ENCODE results near the gene ABCG4.
A peak's percentile ranks its signal among the peaks of the same experiment; 100 is the strongest.
"Not testable (repeated sequence)": the region's sequence is repeated elsewhere in the genome, so short reads cannot be mapped to it uniquely, and the experiment has no call there.

ABCG4 gene

DNA sequence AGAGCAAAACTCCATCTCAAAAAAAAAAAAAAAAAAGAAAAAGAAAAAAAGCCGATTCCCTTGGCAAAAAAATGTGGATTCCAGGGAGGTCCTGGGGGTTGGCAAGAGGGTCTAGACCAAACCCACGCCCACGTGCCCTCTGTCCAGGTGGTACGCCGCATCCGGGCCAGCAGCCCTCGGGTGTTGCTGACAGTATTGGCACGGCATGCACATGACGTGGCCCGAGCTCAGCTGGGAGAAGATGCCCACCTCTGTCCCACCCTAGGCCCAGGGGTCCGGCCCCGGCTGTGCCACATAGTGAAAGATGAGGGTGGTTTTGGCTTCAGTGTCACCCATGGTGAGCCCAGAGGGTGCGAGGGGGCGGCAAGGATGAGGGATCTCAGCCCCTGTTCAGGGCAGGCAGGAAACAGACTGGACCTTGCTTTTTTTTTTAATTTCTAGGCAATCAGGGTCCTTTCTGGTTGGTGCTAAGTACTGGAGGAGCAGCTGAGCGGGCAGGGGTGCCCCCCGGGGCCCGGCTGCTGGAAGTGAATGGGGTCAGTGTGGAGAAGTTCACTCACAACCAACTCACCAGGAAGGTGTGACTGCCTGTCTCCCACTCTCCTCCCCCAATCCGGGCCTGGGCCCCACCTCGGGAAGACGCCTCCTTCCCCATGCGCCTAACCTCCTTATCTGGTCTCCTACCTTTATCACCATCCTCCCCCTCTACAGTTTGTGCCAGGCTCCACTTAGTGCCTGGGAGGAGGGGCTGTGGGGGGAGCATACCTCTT is 38.5 kb downstream of the ABCG4 start:
- no peak for DNase-seq

DNA sequence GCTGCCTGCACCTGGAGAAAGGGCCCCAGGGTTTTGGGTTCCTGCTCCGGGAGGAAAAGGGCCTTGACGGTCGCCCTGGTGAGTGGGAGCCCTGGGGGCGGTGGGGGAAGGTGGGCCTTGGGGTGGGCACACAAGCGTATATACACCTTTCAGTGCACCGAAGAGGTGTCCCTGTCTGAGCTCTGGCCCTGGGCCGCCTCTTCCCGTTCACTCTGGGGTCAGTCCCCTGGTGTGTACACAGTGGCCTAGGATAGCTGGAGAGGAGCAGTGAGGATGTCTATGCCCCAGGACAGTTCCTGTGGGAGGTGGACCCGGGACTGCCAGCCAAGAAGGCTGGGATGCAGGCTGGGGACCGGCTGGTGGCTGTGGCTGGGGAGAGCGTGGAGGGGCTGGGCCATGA is 39.2 kb downstream of the ABCG4 start:
- no peak for DNase-seq

DNA sequence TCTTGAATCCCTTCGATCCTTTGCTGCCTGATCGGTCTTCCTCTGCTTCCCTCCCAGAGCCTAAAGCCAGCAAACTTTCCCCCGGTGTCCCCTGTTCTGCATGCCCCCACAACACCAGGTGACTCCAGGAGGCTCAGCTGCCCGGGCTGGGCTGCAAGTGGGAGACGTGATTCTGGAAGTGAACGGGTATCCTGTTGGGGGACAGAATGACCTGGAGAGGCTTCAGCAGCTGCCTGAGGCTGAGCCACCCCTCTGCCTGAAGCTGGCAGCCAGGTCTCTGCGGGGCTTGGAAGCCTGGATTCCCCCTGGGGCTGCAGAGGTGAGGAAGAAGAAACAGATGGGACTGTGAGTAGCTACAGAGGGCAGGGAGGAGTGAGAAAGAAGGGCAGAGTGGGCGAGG is 40.0 kb downstream of the ABCG4 start:
- no peak for DNase-seq

DNA sequence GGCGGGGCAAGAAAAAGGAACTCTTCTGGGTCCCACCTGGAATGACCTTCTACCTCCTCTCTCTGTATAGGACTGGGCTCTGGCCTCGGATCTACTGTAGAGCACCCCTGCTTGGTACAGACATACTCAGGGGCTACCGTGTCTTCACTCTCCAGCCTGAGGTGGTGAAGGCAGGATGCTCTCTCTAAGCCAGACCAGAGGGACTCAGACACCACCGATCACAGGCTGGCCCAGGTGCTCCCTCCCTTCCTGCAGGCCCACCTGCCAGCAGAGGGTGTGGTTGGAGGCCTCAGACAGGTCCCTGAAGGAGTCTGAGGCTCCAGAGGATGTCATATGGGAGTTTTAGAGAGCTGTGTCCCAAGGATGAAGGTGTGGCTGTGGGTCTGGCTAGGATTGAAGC is 40.5 kb downstream of the ABCG4 start:
- DNase-seq, result no peak

DNA sequence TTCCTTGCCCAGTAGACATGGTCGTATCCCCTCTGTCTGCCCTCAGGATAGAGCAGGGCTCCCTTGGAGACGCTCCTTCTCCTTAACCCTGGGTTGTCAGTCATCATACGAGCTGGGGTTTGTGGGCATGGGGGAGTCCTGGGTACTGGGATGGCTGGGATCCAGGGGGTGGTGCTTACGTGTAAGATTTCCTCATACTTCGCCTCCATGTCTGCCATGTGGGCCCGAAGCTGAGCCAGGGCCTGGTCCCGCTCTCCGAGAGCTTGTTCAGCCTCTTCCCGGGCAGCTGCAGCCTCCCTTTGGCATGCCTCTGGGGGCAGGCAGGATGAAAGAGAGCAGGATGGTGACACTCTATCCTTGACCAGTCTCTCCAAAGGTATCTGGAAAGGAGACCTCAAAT is 41.7 kb downstream of the ABCG4 start:
- DNase-seq, result no peak

DNA sequence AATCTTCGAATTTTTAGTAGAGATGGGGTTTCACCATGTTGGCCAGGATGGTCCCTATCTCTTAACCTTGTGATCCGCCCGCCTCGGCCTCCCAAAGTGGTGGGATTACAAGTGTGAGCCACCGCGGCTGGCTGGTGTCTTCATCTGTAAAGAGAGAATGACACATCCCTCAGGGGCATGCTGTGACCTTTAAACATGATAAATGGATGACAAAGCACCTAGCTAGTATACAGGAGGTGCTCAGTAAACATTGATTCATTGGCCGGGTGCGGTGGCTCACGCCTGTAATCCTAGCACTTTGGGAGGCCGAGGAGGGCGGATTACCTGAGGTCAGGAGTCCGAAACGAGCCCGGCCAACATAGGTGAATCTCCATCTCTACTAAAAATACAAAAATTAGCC is 42.4 kb downstream of the ABCG4 start:
- DNase-seq, result not testable (repeated sequence)

DNA sequence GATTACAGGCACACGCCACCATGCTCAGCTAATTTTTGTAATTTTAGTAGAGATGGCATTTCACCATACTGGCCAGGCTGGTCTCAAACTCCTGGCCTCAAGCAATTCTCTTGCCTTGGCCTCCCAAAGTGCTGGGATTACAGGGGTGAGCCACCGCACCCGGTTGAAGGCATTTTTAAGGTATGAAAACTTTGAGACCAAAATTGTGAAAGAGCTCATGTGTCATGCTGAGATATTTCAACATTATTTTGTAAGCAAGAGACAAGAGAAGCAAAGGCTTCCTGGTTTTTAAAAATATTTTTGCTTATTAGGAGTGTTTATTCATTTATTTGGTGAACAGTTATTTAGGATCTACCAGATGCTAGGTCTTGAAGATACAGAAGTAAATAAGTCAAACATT is 43.3 kb downstream of the ABCG4 start:
- DNase-seq, result no peak

DNA sequence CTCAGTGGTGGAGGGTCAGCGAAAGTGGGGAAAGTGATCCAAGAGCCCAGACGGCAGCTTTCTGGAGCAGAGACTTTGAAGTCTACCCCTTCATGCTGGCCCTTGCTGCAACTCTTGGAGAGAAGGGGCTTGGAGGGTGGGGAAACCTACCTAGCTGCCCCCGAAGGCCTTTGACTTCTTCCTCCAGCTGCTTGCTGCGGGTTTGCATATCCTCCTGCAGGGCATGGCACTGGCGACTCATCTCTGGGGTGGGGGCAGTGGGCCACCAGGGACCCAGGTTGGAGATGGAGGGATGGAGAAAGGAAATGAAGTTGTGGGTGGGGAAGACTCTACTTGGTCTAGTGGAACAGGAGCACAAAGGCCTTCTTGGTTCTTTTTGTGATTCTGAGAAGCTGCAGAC is 44.1 kb downstream of the ABCG4 start:
- no peak for DNase-seq

DNA sequence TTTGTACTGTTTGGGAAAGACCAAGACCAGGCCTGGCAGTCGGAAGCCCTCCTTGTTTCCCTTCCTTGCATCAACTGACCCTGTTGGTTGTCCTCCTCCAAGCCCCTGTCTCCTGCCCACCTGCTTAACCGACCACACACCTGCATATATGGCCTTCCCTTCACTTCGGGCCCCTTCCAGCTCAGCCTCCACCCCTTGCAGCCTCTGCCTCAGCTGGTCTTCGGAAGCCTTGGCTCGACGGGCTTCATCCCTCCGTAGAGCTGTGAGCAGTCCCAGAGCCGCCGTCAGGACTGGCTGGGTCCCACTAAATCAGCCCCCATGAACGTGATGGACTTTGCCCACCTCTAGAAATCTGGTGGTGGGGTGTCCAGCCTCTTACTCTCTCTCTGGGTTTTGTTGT is 44.8 kb downstream of the ABCG4 start:
- no peak for DNase-seq

DNA sequence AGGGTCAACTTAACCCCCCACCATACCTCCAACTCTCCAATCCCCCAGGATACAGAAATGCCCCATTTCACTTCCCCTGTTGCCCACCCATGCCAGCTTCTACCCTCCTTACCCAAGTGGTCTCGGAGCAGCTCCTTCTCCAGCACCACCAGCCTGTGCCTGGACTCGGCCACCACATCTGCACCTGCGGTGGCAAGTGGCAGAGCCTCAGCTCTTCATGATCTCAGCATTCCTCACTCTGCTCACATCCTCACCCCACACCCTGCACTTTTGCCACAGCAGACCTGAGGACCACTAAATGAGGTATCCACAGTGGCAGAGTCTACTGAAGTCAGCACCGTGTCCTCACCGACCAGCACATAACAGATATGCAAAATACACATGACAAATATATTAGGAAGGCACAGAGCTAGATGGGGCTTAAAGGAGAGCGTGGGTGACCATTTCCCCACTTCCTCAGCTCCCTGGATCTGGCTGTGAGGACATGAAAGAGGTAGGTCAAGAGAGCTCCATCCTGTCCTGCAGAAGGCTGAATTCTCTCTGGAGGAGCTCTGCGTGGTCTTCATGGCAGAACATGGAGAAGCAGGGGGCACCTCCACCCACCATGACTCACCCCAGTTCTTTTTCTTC is 46.1 kb downstream of the ABCG4 start:
- DNase-seq, result no peak

DNA sequence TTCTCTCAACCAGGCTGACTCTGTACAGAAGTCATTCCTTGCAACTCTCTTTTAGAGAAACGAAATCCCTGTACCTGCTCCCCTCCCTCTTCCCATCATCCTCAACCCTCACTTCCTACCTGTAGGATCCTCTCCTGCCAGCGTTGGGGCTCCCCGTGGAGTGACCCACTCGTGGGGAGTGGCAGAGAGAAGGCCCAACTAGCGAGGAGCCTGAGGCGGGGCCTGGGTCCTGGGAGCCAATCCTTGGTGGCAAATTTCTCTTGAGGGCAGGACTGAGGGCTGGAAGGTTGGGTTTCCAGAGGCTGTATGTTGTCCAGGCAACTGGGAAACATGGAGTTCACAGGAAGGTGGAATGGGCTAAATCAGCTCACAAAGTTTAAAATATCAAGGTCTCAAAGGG is 46.8 kb downstream of the ABCG4 start:
- no peak for DNase-seq

DNA sequence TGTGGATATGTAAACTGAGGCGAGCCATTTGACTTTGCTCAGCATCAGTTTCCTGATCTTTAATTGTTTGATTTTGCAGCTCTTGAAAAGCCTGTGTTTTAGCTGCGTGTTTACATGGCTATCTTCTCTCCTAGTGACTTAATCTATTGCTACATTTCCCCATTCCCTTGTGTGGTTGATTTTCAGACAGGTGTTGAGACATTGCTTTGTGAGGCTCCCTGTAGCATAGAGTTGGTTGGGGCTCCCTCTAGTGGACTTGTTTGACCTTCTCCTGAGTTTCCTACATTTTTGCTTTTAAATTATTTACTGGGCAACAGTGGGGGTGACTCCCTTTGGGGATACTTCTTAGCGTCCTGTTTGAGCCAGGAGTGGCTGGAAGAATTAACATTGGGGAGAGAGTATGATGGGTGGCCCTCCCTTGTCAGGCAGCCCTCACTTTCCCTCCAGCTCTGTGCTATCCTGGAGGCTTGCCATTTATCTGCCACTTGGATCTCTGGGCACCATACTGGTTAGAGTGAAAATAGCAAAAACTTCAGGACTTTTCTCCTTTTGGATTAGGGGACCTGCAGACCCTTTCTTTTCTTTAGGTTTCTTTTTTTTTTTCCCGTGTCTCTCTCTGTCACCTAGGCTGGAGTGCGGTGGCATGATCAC is 48.1 kb downstream of the ABCG4 start:
- DNase-seq, result peak; percentile 84

DNA sequence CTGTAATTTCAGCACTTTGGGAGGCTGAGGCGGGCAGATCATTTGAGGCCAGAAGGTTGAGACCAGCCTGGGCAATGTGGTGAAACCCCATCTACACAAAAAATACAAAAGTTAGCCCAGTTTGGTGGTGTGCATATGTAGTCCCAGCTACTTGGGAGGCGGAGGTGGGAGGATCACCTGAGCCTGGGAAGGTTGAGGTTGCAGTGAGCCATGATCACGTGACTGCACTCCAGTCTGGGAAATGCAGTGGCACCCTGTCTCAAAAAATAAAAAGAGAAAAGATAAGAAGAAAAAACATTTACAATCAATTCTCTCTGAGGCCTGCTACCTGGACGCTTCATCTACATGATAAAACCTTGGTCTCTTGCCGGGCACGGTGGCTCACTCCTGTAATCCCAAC is 50.1 kb downstream of the ABCG4 start:
- no peak for DNase-seq

DNA sequence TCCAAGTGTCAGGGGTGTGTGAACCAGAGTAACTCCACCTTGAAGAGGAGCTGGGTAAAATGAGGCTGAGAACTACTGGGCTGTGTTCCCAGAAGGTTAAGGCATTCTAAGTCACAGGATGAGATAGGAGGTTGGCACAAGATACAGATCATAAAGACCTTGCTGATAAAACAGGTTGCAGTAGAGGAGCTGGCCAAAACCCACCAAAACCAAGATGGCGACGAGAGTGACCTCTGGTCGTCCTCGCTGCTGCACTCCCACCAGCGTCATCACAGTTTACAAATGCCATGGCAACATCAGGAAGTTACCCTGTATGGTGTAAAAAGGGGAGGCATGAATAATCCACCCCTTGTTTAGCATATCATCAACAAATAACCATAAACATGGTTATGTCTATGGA is 52.4 kb downstream of the ABCG4 start:
- DNase-seq, result not testable (repeated sequence)

DNA sequence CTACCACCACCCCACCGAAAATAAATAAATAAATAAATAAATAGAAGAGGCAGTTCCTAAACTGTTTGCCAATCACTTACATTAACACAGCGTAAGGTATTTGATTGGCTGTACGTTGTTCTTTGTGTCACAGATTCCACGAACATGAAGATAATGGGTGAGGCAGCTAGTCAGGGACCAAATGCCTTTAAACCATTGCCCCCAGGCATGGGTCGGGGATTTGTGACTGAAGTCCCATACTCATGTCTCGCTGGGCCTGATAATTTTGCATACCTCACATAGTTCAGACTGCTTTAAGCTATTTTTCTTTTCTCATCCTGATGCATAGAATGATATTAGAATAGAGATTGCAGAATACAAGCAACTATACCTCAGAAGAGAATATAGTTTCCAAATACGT is 53.7 kb downstream of the ABCG4 start:
- DNase-seq, result no peak

DNA sequence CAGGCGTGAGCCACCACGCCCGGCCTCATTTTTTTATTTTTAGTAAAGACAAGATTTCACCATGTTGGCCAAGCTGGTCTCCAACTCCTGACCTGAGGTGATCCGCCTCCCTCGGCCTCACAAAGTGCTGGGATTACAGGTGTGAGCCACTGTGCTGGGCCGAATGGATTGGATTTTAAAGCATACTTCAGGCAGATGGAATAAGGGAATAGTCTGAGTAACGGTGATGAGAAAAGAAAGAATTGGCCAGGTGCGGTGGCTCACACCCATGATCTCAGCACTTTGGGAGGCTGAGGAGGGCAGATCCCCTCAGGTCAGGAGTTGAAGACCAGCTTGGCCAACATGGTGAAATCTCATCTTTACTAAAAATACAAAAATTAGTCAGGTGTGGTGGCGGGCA is 55.2 kb downstream of the ABCG4 start:
- no peak for DNase-seq

DNA sequence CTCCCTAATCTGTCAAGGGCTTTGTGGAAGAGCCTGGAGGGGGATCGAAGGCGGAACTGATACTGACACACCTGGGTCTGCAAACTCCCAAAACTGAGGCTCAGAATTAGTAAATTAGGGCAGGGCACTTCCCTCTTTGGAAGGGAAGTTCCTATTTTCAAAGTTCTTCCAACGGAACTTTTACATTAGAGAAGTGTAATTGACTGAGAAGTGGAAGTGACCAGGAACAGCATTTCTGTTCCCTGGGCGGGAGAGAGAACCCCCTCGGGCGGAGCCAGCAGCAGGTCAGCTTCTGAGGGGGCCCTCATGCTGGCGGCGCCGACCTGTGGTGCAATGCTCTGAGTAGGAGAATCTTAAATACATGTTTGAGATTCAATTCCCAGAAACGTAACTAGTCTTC is 56.2 kb downstream of the ABCG4 start:
- no peak for DNase-seq

DNA sequence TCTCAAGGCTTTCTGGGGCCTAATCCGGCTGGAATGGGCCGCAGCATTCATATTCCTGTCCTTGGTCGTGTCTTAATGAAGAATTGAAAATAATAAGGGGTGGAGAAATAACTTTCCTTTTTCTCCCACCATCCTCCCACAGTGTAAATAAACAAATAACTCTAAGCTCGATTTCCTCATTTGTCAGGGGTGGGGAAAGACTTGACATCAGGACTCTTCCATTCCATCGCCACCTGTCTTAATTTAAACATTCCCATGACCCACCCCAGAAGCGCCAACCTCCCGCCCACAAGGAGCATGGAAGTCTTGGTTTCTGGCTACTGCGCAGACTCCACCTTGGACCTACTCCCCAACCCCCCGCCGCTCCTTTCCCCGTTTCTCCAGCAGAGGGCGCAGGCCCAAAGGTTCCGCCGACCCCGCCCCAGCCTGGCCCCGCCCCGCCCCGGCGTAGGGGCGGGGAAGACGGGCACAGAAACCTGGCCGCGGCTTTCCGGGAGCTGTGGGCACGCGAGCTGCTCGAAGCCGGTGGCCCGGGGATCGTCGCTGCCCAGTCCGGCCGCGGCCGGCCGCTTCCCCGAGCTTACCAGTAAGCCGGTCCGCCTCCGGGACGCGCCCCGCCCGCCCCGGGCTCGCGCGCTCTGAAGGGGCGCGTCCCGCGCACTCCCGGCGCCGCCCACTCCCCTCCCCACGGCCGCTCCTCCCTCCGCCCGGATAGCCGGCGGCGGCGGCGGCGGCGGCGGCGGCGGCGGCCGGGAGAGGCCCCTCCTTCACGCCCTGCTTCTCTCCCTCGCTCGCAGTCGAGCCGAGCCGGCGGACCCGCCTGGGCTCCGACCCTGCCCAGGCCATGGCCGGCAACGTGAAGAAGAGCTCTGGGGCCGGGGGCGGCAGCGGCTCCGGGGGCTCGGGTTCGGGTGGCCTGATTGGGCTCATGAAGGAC is 57.0 kb downstream of the ABCG4 start, which contains the start of gene CBL:
Gene CBL, plus strand, starts transcription at position 766 of the 937 bp plus-strand sequence. Its CDS starts 79 bp downstream, at position 845.
- DNase-seq, result peak; percentile 95

DNA sequence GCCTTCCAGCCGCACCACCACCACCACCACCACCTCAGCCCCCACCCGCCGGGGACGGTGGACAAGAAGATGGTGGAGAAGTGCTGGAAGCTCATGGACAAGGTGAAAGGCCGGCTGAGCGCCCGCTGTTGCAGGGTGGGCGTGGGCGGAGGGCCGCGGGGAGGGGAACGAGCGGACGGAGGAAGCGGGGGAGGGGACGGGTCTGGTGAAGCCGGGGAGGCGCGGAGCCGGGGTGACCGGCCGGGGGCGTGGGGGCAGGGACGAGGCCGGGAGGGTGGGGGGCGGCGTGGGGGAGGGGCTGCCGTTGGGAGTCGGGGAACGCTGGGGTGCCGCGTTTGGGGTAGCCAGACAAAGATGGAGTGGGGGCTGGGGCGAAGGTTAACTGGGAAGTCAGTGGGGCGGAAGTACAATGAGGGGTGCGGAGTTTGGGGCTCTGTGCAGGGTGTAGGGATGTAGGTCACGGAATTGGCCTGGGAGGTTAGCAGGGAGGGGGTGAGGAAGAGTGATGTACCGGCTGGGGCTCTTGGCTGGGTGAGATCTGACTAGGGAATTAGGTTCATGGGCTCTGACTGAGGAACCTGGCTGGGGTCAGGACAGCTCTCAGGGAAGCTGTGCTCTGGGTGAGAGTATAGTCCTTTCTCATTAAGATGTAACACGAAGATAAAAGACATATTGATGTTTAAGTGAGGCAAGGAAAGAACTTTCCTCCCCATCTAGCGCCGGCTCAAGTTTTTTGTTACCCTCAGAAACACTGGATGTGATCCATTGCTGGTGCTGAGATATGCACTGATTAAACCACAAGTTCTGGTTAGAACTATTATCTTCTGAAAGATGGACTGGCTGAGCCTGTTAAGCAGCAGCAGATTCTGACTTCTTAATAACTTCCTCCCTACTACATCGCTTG is 57.9 kb downstream of the ABCG4 start:
- peak; percentile 51 for DNase-seq

DNA sequence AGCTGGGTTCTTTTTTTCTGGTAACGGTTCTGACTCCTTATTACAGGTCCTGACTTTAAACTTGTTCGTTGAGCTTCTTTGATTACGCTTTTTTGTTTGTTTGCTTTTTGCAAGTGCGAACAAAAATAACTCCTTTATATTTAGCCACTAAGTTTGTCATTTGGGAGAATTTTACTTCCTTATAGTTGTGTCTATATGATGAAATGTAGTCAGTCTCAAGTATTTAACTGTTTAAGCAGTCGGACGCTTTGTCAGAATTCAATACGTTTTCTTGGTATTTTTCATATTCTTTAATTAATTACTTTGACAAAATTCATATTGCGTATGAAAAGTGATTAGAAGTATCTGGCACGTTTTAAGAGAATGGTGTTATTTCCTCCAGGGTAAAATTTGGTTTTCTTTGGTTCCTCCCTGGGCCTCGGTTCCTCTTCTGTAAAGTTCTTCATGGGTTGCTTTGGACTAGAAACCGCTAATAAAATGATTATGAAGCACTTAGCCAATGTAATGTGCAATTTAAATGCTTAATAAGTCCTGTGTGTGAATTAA is 58.6 kb downstream of the ABCG4 start:
- no peak for DNase-seq

DNA sequence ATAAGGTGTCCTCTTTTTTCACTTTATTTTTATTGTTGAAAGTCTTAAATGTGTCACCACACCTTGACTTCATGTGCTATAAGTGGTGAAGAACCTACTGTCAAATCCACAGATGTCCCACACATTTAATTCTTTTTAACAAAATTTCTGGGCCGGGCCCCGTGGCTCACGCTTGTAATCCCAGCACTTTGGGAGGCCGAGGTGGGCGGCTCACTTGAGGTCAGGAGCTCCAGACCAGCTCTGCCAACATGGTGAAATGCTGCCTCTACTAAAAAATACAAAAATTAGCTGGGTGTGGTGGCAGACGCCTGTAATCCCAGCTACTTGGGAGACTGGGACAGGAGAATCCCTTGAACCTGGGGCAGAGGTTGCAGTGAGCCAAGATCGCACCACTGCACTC is 60.3 kb downstream of the ABCG4 start:
- DNase-seq, result no peak

DNA sequence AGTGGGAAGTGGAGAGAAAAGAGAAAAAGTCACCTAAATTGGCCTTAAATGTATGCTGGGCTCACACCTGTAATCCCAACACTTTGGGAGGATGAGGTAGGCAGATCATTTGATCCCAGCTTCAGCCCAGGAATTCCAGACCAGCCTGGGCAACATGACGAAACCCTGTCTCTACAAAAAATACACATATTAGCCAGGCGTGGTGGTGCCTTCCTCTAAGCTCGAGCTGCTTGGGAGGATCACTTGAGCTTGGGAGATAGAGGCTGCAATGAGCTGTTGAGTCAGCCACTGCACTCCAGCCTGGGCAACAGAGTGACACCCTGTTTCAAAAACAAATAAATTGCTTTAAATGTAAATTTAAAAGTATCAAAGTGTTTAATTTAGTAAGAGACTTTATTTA is 61.2 kb downstream of the ABCG4 start:
- DNase-seq, result no peak

Measured in CD4-positive, alpha-beta T cell treated with Interleukin-21 for 1 hour (primary cell).